Panc1 (cell line): Measurements from ENCODE around the gene MORC4. TPM values are rescaled to one million over a fixed set of nuclear protein-coding genes. Genes with fewer than 3 reads are reported as not detected.

Experiments
- ATAC-seq: fragments of 200-7000 bp; cut with Tn5 transposase; 2 replicates; pipeline ENCODE4 v1.9.1; 2020; ENCODE audit warnings: mild to moderate bottlenecking, moderate library complexity
- BruUV-seq: library from RNA; stranded (reverse); fragments of 400-500 nt; replicated peaks from 2 replicates; lab custom pipeline; 2021; lab: Mats Ljungman, UMichigan
- CTCF ChIA-PET: fragments of 300-600 bp; sonication (Branson Sonifier 250); formaldehyde crosslinking; loops from one replicate; lab custom pipeline; 2022; ENCODE audit warnings: antibody characterized with exemption; lab: Charles Lee
- POLR2A ChIA-PET: fragments of 300-600 bp; sonication (Branson Sonifier 250); formaldehyde crosslinking; loops from one replicate; lab custom pipeline; 2022; ENCODE audit warnings: antibody characterized with exemption; lab: Charles Lee
- DNase-seq: peaks from one replicate; pipeline ENCODE4 v3.0.0-alpha.2; 2010; ENCODE audit warnings: low read depth, low spot score
- H3K27ac ChIP-seq: 2 replicates; pipeline ENCODE4 v1.5.1; 2011; ENCODE audit warnings: mild to moderate bottlenecking, low read length, inconsistent platforms
- H3K27me3 ChIP-seq: fragments of 200-500 bp; sonication (Bioruptor generic); 2 replicates; pipeline ENCODE4 v1.6.0; 2014; ENCODE audit warnings: low read length, inconsistent platforms; ENCODE audit not compliant: control insufficient read depth, insufficient read depth
- H3K36me3 ChIP-seq: fragments of 200-500 bp; sonication (Bioruptor generic); 2 replicates; pipeline ENCODE4 v1.5.1; 2014; ENCODE audit warnings: inconsistent platforms, mild to moderate bottlenecking, low read length, moderate library complexity; ENCODE audit not compliant: control insufficient read depth, insufficient read depth
- H3K4me1 ChIP-seq: 2 replicates; pipeline ENCODE4 v1.5.1; 2011; ENCODE audit warnings: inconsistent platforms, mild to moderate bottlenecking, low read length, moderate library complexity; ENCODE audit not compliant: control insufficient read depth, insufficient read depth
- H3K4me3 ChIP-seq, 2 experiments: 2 replicates each; pipeline ENCODE4 v1.5.1; 2011 to 2012; ENCODE audit warnings: low read depth in 2 of 2, low read length in 2 of 2, mild to moderate bottlenecking in 2 of 2, inconsistent platforms in 1 of 2, moderate library complexity in 1 of 2
- H3K9me3 ChIP-seq: fragments of 200-500 bp; sonication (Bioruptor generic); 2 replicates; pipeline ENCODE4 v1.5.1; 2014; ENCODE audit warnings: low read depth, mild to moderate bottlenecking, inconsistent platforms, low read length, moderate library complexity; ENCODE audit not compliant: control insufficient read depth, insufficient read depth
- CTCF ChIP-seq: fragments of 450-650 bp; IDR thresholded peaks from 2 replicates; pipeline ENCODE4 v1.5.1; 2017; ENCODE audit warnings: mild to moderate bottlenecking
- POLR2AphosphoS5 ChIP-seq: IDR thresholded peaks from 2 replicates; pipeline ENCODE4 v1.6.1; 2012; ENCODE audit warnings: mild to moderate bottlenecking, low read depth, low read length, moderate library complexity
- REST ChIP-seq, 2 experiments: IDR thresholded peaks; 2 replicates each; pipeline ENCODE4 v1.6.1; 2011 to 2012; ENCODE audit warnings: low read depth in 2 of 2, control low read depth in 1 of 2, low read length in 1 of 2, mild to moderate bottlenecking in 1 of 2, moderate library complexity in 1 of 2; ENCODE audit not compliant: insufficient read depth in 1 of 2
- SIN3A ChIP-seq: IDR thresholded peaks from 2 replicates; pipeline ENCODE4 v1.6.1; 2012; ENCODE audit warnings: low read depth, mild to moderate bottlenecking, low read length, moderate library complexity, borderline replicate concordance; ENCODE audit not compliant: insufficient read depth
- TCF7L2 ChIP-seq: IDR thresholded peaks from 2 replicates; pipeline ENCODE4 v1.6.1; 2011; ENCODE audit warnings: mild to moderate bottlenecking, low read depth, low read length, inconsistent platforms
- in situ Hi-C: cut with HindIII; loops from 2 replicates; pipeline ENCODE4 v1.10.0; 2016; ENCODE audit warnings: low sequenced_read_pairs, low pct_unique_long_range_greater_than_20kb
- intact Hi-C: fragments of 100-400 bp; cut with micrococcal nuclease; formaldehyde crosslinking; loops from one replicate; pipeline ENCODE4 v1.10.0; 2022; ENCODE audit not compliant: unreplicated experiment
- total RNA-seq: library from RNA; stranded (reverse); gene quantifications from one replicate; pipeline ENCODE4 v1.2.1, GENCODE V29; 2021; ENCODE audit not compliant: unreplicated experiment

MORC4 gene
- total RNA-seq, 1 experiment from 2014 or later = 7.4 TPM

GRCh38 chrX:106949366-106949765 lies 50.6 kb downstream of the MORC4 start:
- no peak for DNase-seq
- in situ Hi-C loops (no loop called here), intact Hi-C loops (no loop called here)
- TF ChIP-seq SIN3A (no peak), POLR2AphosphoS5 (no peak), REST (IDR thresholded peaks at IDR 0.05; ENCODE audit: insufficient read depth in 1 of 2, low read depth in 2 of 2, low read length in 1 of 2) (no peak), TCF7L2 (no peak), CTCF (no peak)
- H3K36me3 ChIP-seq = no peaks in the 10 kb centered on the region
- no peaks in the 10 kb centered on the region for H3K9me3 ChIP-seq
- ChIA-PET CTCF (no interaction called here), POLR2A (no interaction called here)
- no peak overlapping the region for H3K27ac ChIP-seq
- no TSS peak for BruUV-seq
- H3K27me3 ChIP-seq = no peaks in the 10 kb centered on the region
- no peak overlapping the region for H3K4me3 ChIP-seq
- H3K4me1 ChIP-seq = no peaks in the 10 kb centered on the region; the same call in 1 of the 2 replicates
- ATAC-seq = no peak

- Histone ChIP-seq H3K4me3 (no peak overlapping the region), H3K4me1 (no peaks in the 10 kb centered on the region), H3K36me3 (no peaks in the 10 kb centered on the region), H3K27ac (no peak overlapping the region), H3K27me3 (no peaks in the 10 kb centered on the region), H3K9me3 (no peaks in the 10 kb centered on the region)
- in situ Hi-C loops = no loop called here
- CTCF ChIA-PET = no interaction called here
- DNase-seq (no peak), ATAC-seq (no peak)
- TF ChIP-seq SIN3A (no peak), TCF7L2 (no peak), POLR2AphosphoS5 (no peak), CTCF (no peak), REST (IDR thresholded peaks at IDR 0.05; ENCODE audit: insufficient read depth in 1 of 2, low read depth in 2 of 2, low read length in 1 of 2) (no peak)
- intact Hi-C loops = no loop called here
- BruUV-seq = no TSS peak
- POLR2A ChIA-PET = no interaction called here
These were observed 51.4 kb downstream of the MORC4 start for GRCh38 chrX:106948641-106949040.
